Activated CD8-positive, alpha-beta memory T cell treated with anti-CD3 and anti-CD28 coated beads, Interleukin-2, amount 50 U/mL, for 24 hours (primary cell): ENCODE results near the gene EPG5.
"Not testable (repeated sequence)": the region's sequence is repeated elsewhere in the genome, so short reads cannot be mapped to it uniquely, and the experiment has no call there.

ENCODE experiments used
- DNase-seq: peaks from one replicate; pipeline ENCODE4 v3.0.0-alpha.2; 2020; ENCODE audit errors: extremely low read depth

EPG5 gene

DNA sequence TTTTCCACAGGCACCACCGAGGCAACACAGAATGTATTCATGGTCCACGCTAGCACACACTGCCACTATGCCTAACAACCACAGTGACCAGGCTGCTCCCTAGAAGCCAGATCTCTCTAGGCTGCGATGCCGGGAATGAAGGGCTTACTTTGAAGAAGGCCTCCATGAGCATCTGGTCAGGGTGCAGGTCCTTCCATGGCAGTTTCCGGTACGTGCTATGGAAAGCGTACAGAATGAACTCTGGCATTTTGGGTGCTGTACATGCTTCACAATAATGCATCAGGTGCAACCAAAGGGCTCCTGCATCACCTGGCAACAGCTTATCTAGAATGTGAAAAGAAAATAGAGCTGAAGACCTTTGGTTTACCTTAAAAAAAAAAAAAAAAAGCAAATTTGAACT, 96.7 kb downstream of the EPG5 start:
- no peak for DNase-seq

DNA sequence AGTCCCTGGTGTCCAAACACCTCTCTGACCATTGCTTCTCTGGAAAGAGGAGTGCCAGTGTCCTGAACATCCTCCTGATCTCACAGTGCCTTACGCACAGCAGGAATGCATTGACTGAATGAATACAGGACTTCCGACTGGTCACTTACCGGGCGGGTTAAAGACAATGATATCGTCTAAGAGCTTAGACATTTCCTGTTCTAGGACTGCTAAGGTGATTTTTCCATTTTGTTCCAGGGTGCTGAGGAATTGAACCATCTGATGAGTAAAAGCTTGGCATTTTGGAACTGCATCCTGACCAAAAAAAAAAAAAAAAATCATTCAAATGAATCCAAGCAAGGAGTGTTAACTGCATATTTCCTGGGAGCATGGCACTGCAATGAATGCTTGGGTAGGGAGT, 101.7 kb downstream of the EPG5 start:
- DNase-seq: no peak

DNA sequence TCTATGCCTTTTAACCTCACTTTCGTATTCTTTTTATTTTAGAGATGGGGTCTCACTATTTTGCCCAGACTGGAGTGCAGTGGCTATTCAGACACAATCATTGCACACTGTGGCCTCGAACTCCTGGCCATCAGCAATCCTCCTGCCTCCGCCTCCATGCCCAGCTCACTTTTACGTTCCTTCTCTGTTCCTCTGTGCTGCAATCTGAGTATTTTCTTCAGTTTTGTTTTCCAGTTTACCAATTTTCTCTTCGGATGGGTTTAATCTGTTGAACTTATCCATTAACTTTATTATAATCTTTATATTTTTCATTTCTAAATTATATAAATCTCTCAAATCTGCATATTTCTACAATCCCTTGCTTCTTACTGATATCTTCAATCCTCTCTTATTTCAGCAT, 103.0 kb downstream of the EPG5 start:
- no peak for DNase-seq

DNA sequence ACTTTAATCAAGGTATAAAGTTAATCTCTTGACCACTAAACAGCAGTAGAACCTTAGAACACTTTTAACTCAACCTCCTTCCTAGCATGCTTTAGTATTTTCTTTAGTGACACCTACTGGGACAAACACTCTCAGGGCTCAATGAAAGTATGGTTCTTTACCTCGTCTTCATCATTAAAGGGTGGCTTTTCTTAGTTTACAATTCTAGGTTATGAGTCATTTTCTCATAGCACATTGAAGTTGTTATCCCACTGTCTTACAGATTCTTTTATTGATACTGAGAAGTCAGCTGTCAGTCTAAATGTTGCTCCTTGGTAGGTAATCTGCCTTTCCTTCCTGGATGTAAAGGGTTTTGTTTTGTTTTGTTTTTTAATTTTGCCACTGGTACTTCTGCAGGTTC, 103.7 kb downstream of the EPG5 start:
- DNase-seq: no peak

DNA sequence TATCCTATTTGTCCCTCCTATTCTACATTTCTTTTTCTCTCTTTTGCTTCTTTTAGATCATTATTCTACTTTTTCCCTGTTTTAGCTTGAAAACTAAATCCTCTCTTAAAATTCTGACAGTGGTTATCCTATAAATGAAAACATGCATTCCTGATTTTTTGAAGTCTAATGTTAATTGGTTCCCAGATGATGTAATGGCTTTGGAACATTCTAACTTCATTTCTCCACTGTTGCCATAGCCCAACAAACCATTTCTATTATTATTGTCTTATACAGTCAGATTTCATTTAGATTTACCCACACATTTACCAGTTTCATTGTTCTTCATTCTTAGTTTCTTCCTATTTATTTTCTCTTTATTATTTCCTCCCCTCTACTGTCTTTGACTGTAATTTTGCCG, 105.2 kb downstream of the EPG5 start:
- DNase-seq: no peak

DNA sequence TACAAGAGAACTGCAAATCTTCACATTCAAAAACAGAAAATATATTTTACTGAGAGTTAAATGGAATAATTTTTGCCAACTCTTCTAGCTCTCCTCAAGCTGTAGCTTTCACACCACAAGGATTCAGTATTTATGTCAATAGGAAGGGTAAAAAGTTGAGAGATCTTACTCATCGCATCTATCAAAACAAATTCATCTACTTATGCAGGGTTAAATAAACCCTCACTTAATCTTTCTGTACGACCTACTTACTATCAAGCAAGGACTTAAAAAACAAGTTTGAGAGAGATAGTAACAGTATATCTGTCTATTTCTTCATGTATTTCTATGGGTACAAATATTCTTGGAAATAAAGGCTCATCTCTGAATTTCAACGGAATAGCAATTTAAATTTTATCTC, 106.2 kb downstream of the EPG5 start:
- DNase-seq: no peak

DNA sequence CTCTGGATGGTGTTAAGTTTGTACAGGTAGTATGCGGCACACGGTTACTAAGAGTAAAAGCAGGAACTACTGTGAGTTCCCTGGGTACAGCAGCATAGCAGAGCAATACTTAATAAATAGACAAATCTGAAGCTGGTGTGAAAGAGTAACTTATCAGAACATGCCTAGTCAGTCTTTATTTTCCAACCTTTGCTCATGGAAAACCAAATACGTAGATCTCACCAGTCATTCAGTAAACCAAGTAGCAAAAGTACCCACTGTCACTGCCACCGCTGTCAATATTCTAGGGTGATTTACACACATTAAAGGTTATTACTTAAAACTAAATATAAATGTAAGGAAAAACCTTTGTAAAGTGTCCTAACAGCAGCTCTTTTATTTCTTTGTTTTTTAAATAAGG, 106.6 kb downstream of the EPG5 start:
- DNase-seq: no peak

DNA sequence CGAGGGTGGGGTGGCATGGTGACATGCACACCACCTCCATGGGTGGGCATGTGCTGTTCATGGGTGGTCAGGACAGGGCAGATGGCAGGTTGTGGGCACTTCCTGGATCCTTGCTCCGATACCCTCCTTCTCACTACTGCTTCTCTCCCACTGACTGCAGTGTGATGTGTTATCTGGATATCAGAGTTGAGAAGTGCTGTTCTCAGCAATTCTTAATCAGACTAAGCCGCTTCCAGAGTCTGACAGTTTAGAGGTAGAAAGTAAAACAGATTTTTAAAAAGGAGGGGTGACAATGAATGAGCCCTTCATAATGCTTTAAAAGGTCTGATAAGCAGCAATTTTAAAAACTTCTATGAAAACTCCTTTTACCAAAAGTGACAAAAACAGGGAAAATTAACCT, 107.8 kb downstream of the EPG5 start:
- DNase-seq: no peak

DNA sequence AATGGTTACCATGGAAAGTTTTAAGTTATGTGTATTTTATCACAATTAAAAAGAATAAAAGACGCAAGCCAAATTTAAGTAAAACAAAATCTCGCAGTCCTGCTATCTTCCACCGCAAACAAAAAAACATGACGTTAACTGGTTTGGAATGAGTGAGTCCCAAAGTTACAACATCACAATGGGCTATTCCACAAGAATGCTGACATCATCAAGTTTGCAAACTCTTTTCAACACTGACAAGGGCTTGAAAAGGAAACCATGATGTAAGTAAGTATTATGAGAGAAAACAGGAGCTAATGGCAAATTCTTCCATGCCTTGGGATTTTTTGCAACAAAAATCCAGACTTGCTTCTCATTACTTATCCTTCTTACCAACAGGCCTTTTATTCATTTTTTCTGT, 110.6 kb downstream of the EPG5 start:
- DNase-seq: no peak

DNA sequence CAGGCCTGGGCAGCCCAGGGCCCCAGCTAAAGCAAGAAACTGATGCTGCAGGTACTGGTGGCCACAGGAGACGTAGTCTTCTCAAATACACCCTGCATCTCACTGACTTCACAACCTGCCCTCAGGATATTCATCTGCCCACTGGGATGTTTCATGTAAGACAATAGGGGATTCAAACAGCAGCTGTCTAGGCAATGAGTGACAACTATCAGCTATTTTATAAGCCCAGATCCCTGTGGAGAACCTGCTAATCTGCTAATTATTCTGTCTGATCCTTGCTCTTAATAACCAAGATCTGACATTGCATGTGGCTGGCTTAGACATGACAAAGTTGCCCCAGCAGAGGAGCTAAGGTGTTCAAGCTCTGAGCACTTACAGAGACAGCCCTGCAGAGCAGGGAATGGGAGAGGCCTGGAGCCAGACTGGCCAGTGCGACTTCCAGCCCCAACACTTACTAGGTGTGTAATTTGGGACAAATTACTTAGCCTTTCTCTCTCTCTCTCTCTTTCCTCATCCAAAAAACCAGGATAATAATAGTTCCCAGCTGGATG, 113.0 kb downstream of the EPG5 start:
- no peak for DNase-seq

DNA sequence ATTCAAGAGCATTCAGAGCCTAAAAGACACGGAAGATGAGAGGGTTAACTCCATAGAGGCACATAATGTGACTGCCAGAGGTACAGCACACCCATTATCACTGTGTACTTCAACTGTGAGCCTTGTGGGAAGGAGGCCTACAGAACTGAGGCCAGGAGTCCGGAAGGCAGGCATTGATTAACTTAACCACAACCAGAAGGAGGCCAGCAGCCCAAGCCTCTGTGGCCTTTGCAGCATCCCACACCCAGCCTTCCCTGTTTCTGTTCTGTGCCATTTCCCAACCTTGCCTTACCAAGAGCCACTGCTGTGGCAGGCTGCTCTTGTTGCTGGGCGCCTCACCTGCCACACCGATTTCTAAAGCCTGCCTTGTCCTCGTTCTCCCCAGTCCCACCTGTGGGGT, 114.5 kb downstream of the EPG5 start:
- DNase-seq: no peak

DNA sequence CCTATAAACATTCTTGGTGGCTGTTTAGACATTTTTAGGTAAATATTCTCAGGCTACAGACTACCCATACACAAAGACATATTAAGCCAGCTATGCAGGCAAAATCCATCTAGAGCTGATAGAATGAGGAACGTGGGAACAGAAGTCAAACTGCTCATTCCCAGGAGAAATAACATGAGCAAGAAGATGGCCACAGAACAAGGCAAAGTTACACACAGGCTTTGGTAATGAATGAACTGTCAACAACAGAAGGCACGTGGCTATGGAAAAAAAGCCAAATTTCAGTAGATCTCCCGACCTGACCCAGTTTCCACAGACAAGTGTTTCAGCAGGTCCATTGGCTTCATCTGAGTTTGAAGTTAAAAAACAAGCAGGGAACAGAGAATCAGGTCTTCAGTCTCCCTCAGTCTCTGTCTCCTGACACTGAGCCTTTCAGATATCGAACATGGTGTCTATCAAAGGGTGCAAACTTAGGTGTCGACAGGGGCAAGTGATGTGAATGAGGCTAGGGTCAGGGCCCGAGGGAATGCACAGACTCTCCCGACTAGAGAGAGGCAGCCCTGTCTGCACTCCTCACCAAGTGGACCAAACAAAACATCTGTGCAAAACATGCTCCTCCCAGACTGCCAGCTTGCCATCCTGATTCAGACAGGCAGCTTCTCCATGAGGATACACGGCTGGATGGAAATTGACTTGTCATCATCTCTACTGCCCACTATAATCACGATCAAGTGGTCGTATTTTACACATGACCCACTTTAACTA, 115.8 kb downstream of the EPG5 start:
- no peak for DNase-seq

DNA sequence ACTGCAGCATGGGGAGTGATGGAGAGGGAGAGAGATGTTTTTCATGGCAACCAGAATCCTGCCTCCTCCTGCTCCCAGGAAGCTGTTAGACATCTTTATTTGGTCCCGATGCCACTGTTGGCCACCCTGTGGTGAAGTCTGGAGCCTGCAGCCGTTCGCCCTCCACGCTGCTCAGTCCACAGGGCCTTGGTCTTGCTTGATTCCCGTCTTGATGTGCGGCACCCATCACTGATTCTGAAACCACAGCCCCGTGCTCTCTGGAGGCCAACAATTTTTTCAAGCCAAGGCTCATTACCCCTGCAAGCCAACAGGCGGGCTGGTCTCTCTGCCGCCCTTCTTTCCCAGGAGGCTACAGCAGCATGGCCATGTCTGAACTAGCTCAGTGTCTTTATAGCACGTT, 117.1 kb downstream of the EPG5 start:
- DNase-seq: no peak

DNA sequence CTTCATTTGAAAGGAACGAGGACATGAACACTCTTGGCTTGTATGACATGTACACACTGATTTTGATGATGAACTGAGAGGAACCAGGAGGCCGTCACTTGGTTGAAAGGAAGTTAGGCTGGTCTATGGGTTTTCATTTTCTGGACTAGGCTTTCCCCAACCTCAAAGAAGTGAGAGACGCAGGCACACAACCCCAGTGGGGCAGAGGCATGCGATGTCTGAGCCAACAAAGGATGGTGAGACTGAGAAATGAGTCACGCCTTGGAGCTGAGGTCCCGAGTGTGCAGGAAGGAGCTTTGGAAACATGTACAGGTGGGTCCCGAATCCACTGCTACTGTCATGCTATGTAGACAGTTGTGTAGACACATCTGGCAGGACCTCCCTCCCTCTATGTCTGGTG, 117.6 kb downstream of the EPG5 start:
- no peak for DNase-seq

DNA sequence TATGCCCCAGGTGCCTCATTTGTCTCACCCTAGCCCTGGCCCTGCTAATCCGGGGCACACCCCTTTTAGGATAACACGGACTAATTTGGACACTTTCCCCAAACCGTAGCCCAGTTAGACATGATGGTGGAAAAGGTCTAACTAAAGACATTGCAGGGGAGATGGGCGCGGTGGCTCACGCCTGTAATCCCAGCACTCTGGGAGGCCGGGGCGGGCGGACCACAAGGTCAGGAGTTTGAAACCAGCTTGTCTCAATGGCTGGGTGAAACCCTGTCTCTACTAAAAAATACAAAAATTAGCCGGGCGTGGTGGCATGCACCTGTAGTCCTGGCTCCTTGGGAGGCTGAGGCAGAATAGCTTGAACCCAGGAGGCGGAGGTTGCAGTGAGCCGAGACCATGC, 118.5 kb downstream of the EPG5 start:
- not testable (repeated sequence) for DNase-seq

DNA sequence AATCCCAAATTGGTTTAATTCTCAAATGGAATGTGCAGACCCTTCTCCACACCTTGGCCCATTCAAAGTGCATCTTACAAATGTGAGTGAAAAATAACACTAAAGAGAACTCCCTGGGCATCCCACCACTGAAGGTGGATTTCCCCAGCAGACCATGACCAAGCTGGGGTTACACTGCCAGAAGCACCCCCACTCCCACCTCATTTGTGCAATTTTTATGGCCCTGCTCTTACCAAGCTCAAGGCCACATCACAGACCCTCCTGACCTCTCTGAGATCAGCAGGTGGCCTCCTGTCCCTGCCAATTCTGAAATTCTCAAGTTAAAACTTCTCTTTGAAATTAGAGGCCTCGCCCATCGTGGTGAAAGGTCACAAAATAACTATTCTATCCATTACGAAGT, 120.0 kb downstream of the EPG5 start:
- no peak for DNase-seq

DNA sequence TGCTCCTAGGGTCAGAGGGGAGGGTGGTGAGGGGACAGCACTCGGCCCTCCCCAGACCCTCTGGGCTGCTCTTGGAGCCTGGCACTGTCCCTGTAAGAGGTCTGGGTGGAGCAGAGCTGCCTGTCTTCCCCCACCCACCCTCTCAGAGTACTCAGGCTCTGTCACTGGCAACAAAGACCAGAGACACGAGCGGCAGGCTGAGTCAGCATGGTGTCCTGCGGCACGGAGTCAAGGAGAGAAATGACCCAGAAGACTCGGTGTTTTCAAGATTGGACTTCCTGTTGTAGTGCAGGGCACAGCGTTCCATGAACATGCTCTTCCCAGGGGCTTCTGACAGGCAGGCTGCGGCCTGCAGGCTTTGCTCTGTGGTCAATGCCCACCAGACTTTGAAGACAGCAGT, 121.7 kb downstream of the EPG5 start:
- DNase-seq: no peak

DNA sequence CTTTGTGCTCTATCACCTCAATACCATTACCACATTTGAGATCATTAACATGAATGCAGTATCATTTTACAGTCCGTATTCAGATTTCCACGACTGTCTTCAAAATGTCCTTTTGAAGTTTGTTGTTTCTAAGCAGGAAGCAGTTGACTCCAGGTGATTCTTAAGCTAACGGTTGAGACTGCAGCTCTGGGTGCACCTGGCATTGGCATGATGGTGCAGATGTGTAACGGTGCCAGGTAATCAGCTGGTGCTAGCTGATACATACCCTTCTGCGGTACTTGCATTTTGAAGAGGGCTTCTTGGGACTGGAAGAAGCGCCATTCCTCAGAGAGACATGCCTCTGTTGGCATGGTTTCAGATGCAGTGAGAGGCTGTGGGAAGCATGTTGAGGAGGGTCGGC, 122.2 kb downstream of the EPG5 start:
- DNase-seq: no peak

DNA sequence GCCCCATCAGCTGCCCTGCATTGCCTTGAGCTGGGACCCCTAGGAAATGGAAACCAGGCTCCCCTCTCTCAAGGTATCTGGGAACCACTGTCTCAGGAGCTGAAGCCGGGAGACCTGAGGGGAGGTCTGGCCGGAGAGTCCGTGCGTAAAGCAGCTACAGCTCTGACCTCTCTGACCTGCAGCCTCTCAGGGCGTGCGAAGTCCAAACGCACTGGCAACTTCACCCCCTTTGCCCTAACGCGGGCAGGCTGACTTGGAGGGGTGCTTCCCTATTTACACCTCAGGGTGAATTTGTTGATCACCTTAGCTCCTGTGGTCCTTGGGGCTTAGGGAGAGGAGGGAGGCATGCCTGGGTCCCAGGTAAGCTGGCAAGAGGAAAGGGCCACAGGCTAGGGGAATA, 124.1 kb downstream of the EPG5 start:
- no peak for DNase-seq

DNA sequence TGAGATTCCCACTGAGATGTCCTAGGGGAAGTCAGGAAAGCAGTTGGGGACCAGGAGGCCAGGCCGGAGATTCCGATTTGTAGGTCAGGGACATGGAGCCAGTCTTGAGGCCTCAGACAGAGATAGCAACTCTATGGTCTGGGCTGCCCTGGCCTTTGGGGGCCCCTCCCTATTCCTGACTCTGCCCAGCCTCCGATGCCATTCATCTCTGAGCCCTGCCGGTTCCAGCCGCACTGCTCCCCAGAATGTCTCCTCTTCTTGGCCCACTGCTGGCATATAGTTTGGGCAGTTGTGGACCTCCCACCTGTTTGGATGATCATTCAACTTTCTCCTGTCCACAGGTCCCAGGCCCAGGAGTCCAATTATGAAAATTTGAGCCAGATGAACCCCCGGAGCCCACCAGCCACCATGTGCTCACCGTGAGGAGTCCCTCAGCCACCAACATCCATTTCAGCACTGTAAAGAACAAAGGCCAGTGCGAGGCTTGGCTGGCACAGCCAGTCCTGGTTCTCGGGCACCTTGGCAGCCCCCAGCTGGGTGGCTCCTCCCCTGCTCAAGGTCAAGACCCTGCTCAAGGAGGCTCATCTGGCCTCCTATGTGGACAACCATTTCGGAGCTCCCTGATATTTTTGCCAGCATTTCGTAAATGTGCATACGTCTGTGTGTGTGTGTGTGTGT, 125.2 kb downstream of the EPG5 start:
- DNase-seq: no peak

DNA sequence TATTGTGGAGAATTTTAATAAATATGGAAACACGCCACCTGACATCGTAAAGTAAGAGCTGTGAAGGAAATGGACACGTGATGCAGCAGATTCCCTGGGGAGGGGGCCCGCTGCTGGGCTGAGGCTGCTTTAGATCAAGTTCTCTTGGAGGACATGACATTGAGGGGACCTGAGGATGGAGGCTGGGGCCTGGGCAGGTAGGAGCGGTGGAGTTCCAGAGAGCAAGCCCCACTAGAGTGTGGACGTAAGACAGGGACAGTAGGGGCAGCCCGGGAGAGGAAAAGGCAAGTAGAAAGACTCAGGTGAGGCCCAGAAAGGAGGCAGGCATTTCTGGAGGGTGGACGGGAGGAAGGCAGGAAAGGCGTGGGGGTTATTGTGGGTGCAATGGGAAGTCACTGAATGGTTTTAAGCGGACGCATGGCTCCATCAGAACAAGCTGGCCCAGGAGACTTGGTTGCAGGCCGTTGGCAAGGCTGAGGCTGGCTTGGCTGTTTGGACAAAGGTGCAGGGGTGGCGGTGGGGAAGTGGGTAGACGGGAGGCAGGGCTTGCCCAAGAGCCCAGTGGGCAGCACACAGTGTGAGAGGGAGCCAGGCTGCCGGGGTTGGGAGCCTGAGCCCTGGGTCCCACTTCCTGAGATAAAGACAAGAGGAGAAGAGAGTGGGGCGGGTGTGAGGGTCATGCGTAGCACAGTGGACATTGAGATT, 125.9 kb downstream of the EPG5 start:
- DNase-seq: no peak

DNA sequence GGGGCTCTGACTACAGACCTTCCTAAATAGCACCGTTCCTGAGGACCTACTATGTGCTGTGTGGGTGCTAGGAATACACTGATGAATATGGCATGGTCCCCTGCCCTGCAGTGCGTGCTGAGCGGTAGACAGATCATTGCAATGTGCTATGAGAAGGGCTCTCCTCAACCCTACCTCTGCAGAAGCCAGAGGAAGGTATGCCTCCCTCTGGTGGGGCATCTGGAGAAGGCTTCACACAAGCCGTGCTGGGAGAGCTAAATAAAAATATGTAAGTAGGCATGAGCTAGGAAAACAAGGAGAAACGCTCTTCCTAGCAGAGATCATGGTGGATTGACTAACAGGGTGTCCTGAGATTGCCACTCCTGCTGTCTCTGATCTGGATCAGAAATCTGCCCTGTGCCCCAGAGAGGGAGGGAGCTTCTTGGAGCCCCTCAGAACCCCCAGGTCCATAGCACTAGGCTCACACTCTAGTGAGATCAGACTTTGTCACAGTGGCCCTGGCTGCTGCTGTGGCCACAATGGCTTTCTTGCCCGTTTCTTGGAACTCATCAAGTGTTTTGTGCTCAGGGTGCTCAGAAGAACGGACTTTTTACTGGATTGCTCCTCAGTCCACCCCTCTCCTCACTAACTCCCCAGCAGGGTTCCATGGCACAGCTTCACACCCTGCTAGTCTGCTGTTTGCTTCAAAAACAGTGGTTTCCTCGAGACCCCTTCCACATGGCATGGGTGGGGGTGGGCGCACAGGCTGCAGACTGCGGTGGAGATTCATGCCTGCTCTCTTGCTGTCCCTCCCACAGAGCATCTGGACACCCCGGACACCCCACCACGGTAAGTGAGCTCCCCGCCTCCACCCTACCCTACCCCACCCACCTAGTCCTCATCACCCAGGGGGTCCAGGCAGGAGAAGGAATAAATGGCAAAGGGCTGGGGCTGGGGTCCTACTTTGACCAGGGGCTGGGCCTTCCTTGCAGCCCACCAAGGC, 127.4 kb downstream of the EPG5 start:
- no peak for DNase-seq
